ENCODE measurements around the gene LHFPL3. TPM values are rescaled to one million over a fixed set of nuclear protein-coding genes. Genes with fewer than 3 reads are reported as not detected.
"Not testable (repeated sequence)": the region's sequence is repeated elsewhere in the genome, so short reads cannot be mapped to it uniquely, and the experiment has no call there.

LHFPL3 gene
- total RNA-seq, 2 donors from 2014 or later = 0.34 to 0.45 TPM

- intact Hi-C loops (cut with DNase I, micrococcal nuclease) = no loop called here
- ATAC-seq = no peak
- no peak for DNase-seq
Measured at GRCh38 chr7:104550362-104550761, 222.0 kb downstream of the LHFPL3 start.

- intact Hi-C loops (cut with DNase I, micrococcal nuclease) = no loop called here
- ATAC-seq (no peak), DNase-seq (no peak)
Measured at GRCh38 chr7:104551226-104551625, 222.8 kb downstream of the LHFPL3 start.

GRCh38 chr7:104552102-104552501 lies 223.7 kb downstream of the LHFPL3 start:
- ATAC-seq = peak; percentile 58
- DNase-seq = peak in 1 of 2 donors; percentile 59
- intact Hi-C loops (cut with DNase I, micrococcal nuclease) = no loop called here

- intact Hi-C loops (cut with DNase I, micrococcal nuclease) = no loop called here
- DNase-seq (no peak), ATAC-seq (no peak)
Measured at GRCh38 chr7:104553074-104553473, 224.7 kb downstream of the LHFPL3 start.

GRCh38 chr7:104563350-104563901 lies 235.0 kb downstream of the LHFPL3 start:
- DNase-seq; intact Hi-C loops (cut with DNase I, micrococcal nuclease); ATAC-seq: not testable (repeated sequence)

- intact Hi-C loops (cut with DNase I, micrococcal nuclease) = no loop called here
- no peak for DNase-seq
- no peak for ATAC-seq
Measured at GRCh38 chr7:104569751-104570150, 241.3 kb downstream of the LHFPL3 start.

GRCh38 chr7:104572554-104572953 lies 244.2 kb downstream of the LHFPL3 start:
- ATAC-seq (no peak), DNase-seq (no peak)
- intact Hi-C loops (cut with DNase I, micrococcal nuclease) = no loop called here

GRCh38 chr7:104584620-104585019 lies 256.2 kb downstream of the LHFPL3 start:
- intact Hi-C loops (cut with DNase I, micrococcal nuclease) = no loop called here
- ATAC-seq (no peak), DNase-seq (no peak)

- ATAC-seq; DNase-seq; intact Hi-C loops (cut with DNase I, micrococcal nuclease): not testable (repeated sequence)
Measured at GRCh38 chr7:104595591-104595990, 267.2 kb downstream of the LHFPL3 start.

- ATAC-seq (no peak), DNase-seq (no peak)
- intact Hi-C loops (cut with DNase I, micrococcal nuclease) = no loop called here
Measured at GRCh38 chr7:104603957-104604356, 275.6 kb downstream of the LHFPL3 start.

- DNase-seq (no peak), ATAC-seq (no peak)
- intact Hi-C loops (cut with DNase I, micrococcal nuclease) = no loop called here
Measured at GRCh38 chr7:104604706-104605105, 276.3 kb downstream of the LHFPL3 start.

GRCh38 chr7:104621321-104621720 lies 292.9 kb downstream of the LHFPL3 start:
- ATAC-seq (no peak), DNase-seq (no peak)
- intact Hi-C loops (cut with DNase I, micrococcal nuclease) = no loop called here

GRCh38 chr7:104625956-104626355 lies 297.6 kb downstream of the LHFPL3 start:
- no peak for ATAC-seq
- intact Hi-C loops (cut with DNase I, micrococcal nuclease) = no loop called here
- no peak for DNase-seq

- ATAC-seq (no peak), DNase-seq (peak in 1 of 2 donors; percentile 12)
- intact Hi-C loops (cut with DNase I, micrococcal nuclease) = no loop called here
Measured at GRCh38 chr7:104627516-104627915, 299.1 kb downstream of the LHFPL3 start.

- DNase-seq (no peak), ATAC-seq (no peak)
- intact Hi-C loops (cut with DNase I, micrococcal nuclease) = no loop called here
Measured at GRCh38 chr7:104628017-104628416, 299.6 kb downstream of the LHFPL3 start.

GRCh38 chr7:104629408-104629807 lies 301.0 kb downstream of the LHFPL3 start:
- intact Hi-C loops (cut with DNase I, micrococcal nuclease) = no loop called here
- DNase-seq (no peak), ATAC-seq (no peak)

- intact Hi-C loops (cut with DNase I, micrococcal nuclease) = no loop called here
- ATAC-seq = no peak
Measured at GRCh38 chr7:104640506-104640905, 312.1 kb downstream of the LHFPL3 start.

GRCh38 chr7:104642560-104642959 lies 314.2 kb downstream of the LHFPL3 start:
- DNase-seq (no peak), ATAC-seq (no peak)
- intact Hi-C loops (cut with DNase I, micrococcal nuclease) = no loop called here

More at GRCh38 chr7:104640506-104640905, 312.1 kb downstream of the LHFPL3 start:
- DNase-seq = no peak

- intact Hi-C loops (cut with DNase I, micrococcal nuclease) = no loop called here
- DNase-seq (peak in 1 of 2 donors; percentile 4), ATAC-seq (no peak)
Measured at GRCh38 chr7:104643587-104644217, 315.3 kb downstream of the LHFPL3 start.

- ATAC-seq (no peak), DNase-seq (no peak)
- intact Hi-C loops (cut with DNase I, micrococcal nuclease) = no loop called here
Measured at GRCh38 chr7:104650991-104651640, 322.7 kb downstream of the LHFPL3 start.
